GM06990 (cell line): ENCODE results near the gene ELAVL4.

ENCODE experiments used
- DNase-seq: peaks from one replicate; pipeline ENCODE4 v3.0.0-alpha.2; 2011; ENCODE audit not compliant: insufficient read length; ENCODE audit errors: extremely low read depth
- H3K27me3 ChIP-seq: replicated peaks from 2 replicates; pipeline ENCODE4 v1.6.0; 2011; ENCODE audit warnings: low read length; ENCODE audit not compliant: control insufficient read depth, insufficient read depth
- H3K36me3 ChIP-seq: 2 replicates; pipeline ENCODE4 v1.5.1; 2011; ENCODE audit warnings: low read length; ENCODE audit not compliant: control insufficient read depth, insufficient read depth
- H3K4me3 ChIP-seq: replicated peaks from 2 replicates; pipeline ENCODE4 v1.5.1; 2011; ENCODE audit warnings: low read depth, mild to moderate bottlenecking, control low read depth, low read length
- CTCF ChIP-seq: IDR thresholded peaks from 2 replicates; pipeline ENCODE4 v1.5.1; 2011; ENCODE audit warnings: low read length, control low read depth, mild to moderate bottlenecking, inconsistent platforms; ENCODE audit not compliant: insufficient read depth, poor library complexity, severe bottlenecking

The ELAVL4 gene

GRCh38 chr1:50112193-50112592 lies 3.5 kb downstream of the ELAVL4 start:
- no peak for DNase-seq
- Histone ChIP-seq H3K4me3 (no peak overlapping the region), H3K36me3 (no peaks in the 10 kb centered on the region), H3K27me3 (peaks cover 2% of the 10 kb centered on the region)
- TF ChIP-seq CTCF: no peak

GRCh38 chr1:50123071-50123470 lies 14.4 kb downstream of the ELAVL4 start:
- no peak for DNase-seq
- H3K27me3 ChIP-seq: no peaks in the 10 kb centered on the region
- H3K36me3 ChIP-seq: no peaks in the 10 kb centered on the region
- H3K4me3 ChIP-seq: no peak overlapping the region
- no peak for TF ChIP-seq CTCF

- Histone ChIP-seq H3K4me3 (no peak overlapping the region), H3K36me3 (no peaks in the 10 kb centered on the region), H3K27me3 (no peaks in the 10 kb centered on the region)
- no peak for DNase-seq
- TF ChIP-seq CTCF: no peak
These were observed 18.4 kb downstream of the ELAVL4 start for GRCh38 chr1:50126927-50127715.

- no peak for DNase-seq
- no peak for TF ChIP-seq CTCF
- Histone ChIP-seq H3K4me3 (no peak overlapping the region), H3K36me3 (no peaks in the 10 kb centered on the region), H3K27me3 (no peaks in the 10 kb centered on the region)
These were observed 20.5 kb downstream of the ELAVL4 start for GRCh38 chr1:50129201-50129600.

- H3K4me3 ChIP-seq: no peak overlapping the region
- no peak for TF ChIP-seq CTCF
- no peak for DNase-seq
- no peaks in the 10 kb centered on the region for H3K27me3 ChIP-seq
- no peaks in the 10 kb centered on the region for H3K36me3 ChIP-seq
These were observed 23.7 kb downstream of the ELAVL4 start for GRCh38 chr1:50132347-50132894.
